Measurements from ENCODE around the gene PNLIPRP3. TPM values are rescaled to one million over a fixed set of nuclear protein-coding genes. Genes with fewer than 3 reads are reported as not detected.

PNLIPRP3 gene
- total and polyA plus RNA-seq, 10 of the 15 experiments (the other 5 are each of a cell fraction or from before 2014, with no cell fraction given): 0.03 TPM; not detected in 9

DNA sequence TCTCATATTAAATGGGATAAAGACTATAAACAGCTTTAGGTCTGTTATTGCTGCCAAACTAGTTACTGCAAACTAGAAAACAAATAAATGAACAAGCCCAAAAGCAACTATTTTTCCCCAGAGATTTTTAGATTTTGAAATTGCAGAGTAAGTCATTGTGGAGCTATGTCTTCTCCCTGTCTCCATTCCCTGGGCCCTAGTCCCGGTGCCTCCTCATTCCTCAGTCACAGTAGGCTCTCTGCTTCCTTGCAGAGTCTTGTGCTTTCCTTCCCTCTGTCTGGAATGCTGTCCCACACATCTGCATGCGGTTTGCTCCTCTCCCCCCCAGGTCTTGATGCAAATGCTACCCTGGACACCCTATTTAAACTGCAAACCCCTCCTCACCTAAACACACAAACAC is 4.0 kb downstream of the PNLIPRP3 start:
- intact Hi-C loops (cut with micrococcal nuclease; ENCODE audit: unreplicated experiment) (no loop called here), in situ Hi-C loops (cut with MboI) (no loop called here)
- SMC1A ChIA-PET (ENCODE audit: uncharacterized antibody, unreplicated experiment): no interaction called here
- no peak overlapping the region for H2AFZ ChIP-seq (ENCODE audit: control insufficient read depth, low read depth, low read length)
- CTCF ChIA-PET: no interaction called here
- H3K27me3 ChIP-seq (replicated peaks in 1 of 2; ENCODE audit: control insufficient read depth in 2 of 2, insufficient read depth in 2 of 2, low read length in 1 of 2): no peaks in the 10 kb centered on the region
- H3K4me2 ChIP-seq (ENCODE audit: control insufficient read depth, insufficient read depth): no peak overlapping the region
- ATAC-seq: no peak
- TF ChIP-seq BRCA1 (IDR thresholded peaks at IDR 0.05; ENCODE audit: low read depth, low read length) (no peak), CHD4 (IDR thresholded peaks at IDR 0.05) (no peak), POLR2A (IDR thresholded peaks at IDR 0.05; ENCODE audit: low read depth, low read length) (no peak), RUNX3 (IDR thresholded peaks at IDR 0.05; ENCODE audit: low read length) (no peak), CBX5 (IDR thresholded peaks at IDR 0.05; ENCODE audit: low read depth) (no peak), CBFB (IDR thresholded peaks at IDR 0.05; ENCODE audit: low read depth) (no peak), CREM (IDR thresholded peaks at IDR 0.05; ENCODE audit: low read depth) (no peak), TCF7 (IDR thresholded peaks at IDR 0.05; ENCODE audit: borderline replicate concordance) (no peak), KAT2A (conservative IDR thresholded peaks at IDR 0.05; ENCODE audit: control insufficient read depth, low read depth, low read length) (no peak), MTA3 (IDR thresholded peaks at IDR 0.05; ENCODE audit: borderline replicate concordance, low read length) (no peak), TCF12 (IDR thresholded peaks at IDR 0.05; ENCODE audit: low read depth, low read length) (no peak), EGR1 (IDR thresholded peaks at IDR 0.05; ENCODE audit: borderline replicate concordance in 1 of 2, low read depth in 2 of 2, low read length in 2 of 2) (no peak), WRNIP1 (IDR thresholded peaks at IDR 0.05; ENCODE audit: borderline replicate concordance, low read depth, low read length) (no peak), RAD21 (IDR thresholded peaks at IDR 0.05; ENCODE audit: insufficient read depth, low read depth, low read length) (no peak), TAF1 (IDR thresholded peaks at IDR 0.05; ENCODE audit: borderline replicate concordance, low read depth, low read length) (no peak), RAD51 (IDR thresholded peaks at IDR 0.05) (no peak)
- TF ChIP-seq, protein P1, sequence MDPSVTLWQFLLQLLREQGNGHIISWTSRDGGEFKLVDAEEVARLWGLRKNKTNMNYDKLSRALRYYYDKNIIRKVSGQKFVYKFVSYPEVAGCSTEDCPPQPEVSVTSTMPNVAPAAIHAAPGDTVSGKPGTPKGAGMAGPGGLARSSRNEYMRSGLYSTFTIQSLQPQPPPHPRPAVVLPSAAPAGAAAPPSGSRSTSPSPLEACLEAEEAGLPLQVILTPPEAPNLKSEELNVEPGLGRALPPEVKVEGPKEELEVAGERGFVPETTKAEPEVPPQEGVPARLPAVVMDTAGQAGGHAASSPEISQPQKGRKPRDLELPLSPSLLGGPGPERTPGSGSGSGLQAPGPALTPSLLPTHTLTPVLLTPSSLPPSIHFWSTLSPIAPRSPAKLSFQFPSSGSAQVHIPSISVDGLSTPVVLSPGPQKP (IDR thresholded peaks at IDR 0.05; ENCODE audit: low read depth, low read length): no peak
- TF ChIP-seq, protein P2, sequence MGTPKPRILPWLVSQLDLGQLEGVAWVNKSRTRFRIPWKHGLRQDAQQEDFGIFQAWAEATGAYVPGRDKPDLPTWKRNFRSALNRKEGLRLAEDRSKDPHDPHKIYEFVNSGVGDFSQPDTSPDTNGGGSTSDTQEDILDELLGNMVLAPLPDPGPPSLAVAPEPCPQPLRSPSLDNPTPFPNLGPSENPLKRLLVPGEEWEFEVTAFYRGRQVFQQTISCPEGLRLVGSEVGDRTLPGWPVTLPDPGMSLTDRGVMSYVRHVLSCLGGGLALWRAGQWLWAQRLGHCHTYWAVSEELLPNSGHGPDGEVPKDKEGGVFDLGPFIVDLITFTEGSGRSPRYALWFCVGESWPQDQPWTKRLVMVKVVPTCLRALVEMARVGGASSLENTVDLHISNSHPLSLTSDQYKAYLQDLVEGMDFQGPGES (IDR thresholded peaks at IDR 0.05): no peak
- RAD21 ChIA-PET (ENCODE audit: unreplicated experiment): no interaction called here
- H3K27ac ChIP-seq (ENCODE audit: control insufficient read depth, insufficient read depth): no peak overlapping the region
- no peak overlapping the region for H3K9ac ChIP-seq (ENCODE audit: control insufficient read depth, insufficient read depth, low read length)
- H3K4me1 ChIP-seq (ENCODE audit: control insufficient read depth, insufficient read depth, low read length): no peaks in the 10 kb centered on the region
- BruUV-seq (replicated peaks): no TSS peak
- 0% methylated on average over 2 of the region's 2 CpGs for WGBS (ENCODE audit: insufficient coverage, insufficient replicate concordance, low lambda C conversion rate, missing lambda C conversion rate)
- POLR2A ChIA-PET: no interaction called here
- no peaks in the 10 kb centered on the region for H4K20me1 ChIP-seq (ENCODE audit: control insufficient read depth, insufficient read depth)
- H3K79me2 ChIP-seq (ENCODE audit: control insufficient read depth, insufficient read depth, low read length): no peaks in the 10 kb centered on the region
- no peak overlapping the region for H3K4me3 ChIP-seq
- H3K9me3 ChIP-seq (replicated peaks; ENCODE audit: control insufficient read depth, insufficient read depth, low read length): no peaks in the 10 kb centered on the region
- no peak for DNase-seq (ENCODE audit: low read depth, low spot score)
- H3K36me3 ChIP-seq (ENCODE audit: control insufficient read depth in 2 of 2, insufficient read depth in 2 of 2, low read length in 1 of 2): no peaks in the 10 kb centered on the region
- FAIRE-seq: no peak
